HUDEP-2 (cell line): Measurements from ENCODE around the gene LEPR.
"Not testable (repeated sequence)": the region's sequence is repeated elsewhere in the genome, so short reads cannot be mapped to it uniquely, and the experiment has no call there.

ENCODE experiments used
- DNase-seq, 76 experiments: peaks; one replicate each; lab custom pipeline; 2025; ENCODE audit not compliant: unreplicated experiment in 76 of 76; lab: John Stamatoyannopoulos, UW

LEPR gene

DNA sequence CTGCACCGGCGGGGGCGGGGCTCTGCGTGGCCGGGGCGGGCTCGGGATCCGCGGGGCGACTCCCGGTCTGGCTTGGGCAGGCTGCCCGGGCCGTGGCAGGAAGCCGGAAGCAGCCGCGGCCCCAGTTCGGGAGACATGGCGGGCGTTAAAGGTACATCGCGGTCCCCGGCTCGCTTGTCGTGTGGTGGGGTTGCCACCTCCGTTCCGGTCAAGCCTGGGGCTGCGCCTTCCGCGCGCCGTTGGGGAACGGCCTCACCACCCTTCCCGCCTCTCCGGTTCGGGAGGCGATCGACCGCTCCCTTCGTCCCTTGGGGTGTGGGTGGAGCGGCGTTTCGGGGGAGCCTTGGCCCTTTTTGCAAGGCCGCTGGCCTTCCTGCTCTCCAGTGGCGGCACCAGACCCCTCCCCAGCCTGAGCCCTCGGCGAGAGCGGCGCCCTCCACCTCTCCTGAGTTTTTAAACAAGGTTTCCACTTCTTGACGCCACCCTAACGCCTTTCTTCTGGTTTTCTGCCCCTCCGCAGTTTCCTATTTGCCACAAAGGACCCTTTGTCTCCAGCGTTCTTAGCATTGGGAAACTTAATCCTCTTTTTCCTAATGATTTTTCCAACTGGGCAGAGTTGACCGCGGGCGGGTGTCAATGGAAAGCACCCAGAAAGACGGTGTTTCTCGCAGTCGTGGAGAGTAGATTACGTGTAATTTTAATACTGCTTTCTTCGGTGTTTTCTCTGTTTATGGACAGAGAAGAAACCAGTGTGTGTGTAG, at the start of gene LEPR, which contains the start of gene LEPROT:
TSS of gene LEPR (plus strand) at position 79 of the 761 bp plus-strand sequence. CDS start 144,898 bp downstream, outside the sequence.
TSS of gene LEPROT (plus strand) at position 79 of the 761 bp plus-strand sequence. CDS start at position 136, 57 bp downstream.
- DNase-seq: peak in 15 of 76 experiments; percentile 19 to 98 (median 78)

- DNase-seq: no peak
Measured at GRCh38 chr1:65371544-65371943, 48.9 kb upstream of the LEPR start.

DNA sequence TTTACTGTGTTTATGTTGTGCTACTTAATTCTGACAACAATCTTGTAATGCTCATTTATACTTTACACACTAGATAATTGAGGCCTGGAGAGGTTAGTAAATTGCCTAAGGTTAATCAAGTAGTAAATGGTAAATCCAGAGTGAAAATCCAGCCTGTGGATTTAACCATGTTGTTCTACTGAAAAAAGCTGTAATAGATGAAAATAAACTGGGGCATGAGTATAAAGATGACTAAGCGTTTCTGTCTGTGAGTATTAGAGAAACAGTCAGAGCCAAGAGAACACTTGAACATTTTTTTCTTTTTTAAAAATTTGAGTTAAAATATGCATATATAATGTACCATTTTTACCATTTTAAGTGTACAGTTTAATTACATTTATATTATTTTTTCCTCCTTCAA, 47.9 kb upstream of the LEPR start:
- DNase-seq: peak in 1 of 76 experiments; percentile 9

DNA sequence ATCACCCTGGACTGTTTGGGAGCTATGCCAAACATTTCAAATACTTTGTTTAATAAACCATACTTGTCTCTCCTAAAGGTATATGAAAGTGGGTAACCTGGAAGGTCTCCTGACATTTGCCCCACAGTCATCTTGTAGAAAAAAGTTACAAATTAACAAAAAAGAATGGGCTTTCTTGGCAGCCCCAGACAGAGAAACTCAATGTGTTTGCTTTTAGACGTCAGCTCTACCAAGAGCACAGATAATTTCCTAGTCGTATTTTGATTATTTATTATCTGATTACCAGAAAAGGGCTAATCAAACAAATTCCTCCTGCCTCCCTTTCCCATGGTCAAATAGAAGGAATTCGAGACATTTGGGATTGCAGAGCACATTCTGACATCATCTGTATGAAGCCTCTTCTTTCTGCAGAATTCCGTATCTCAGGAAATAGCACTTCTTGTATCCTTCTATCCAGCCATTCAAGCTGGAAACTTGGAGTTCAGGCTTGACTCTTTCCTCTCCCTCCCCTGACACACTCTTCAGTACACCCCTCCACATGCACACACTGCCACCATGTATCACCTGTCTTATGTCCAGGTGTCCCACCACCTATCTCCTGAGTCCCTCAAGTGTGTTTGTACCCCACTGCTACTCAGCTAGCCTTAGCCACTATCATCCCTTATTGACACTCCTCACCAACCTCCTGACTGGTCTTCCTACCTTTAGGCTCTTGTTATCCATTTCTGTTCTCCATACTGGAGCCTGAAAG, 42.8 kb upstream of the LEPR start:
- peak in 3 of 76 experiments; percentile 4 to 17 (median 11) for DNase-seq

DNA sequence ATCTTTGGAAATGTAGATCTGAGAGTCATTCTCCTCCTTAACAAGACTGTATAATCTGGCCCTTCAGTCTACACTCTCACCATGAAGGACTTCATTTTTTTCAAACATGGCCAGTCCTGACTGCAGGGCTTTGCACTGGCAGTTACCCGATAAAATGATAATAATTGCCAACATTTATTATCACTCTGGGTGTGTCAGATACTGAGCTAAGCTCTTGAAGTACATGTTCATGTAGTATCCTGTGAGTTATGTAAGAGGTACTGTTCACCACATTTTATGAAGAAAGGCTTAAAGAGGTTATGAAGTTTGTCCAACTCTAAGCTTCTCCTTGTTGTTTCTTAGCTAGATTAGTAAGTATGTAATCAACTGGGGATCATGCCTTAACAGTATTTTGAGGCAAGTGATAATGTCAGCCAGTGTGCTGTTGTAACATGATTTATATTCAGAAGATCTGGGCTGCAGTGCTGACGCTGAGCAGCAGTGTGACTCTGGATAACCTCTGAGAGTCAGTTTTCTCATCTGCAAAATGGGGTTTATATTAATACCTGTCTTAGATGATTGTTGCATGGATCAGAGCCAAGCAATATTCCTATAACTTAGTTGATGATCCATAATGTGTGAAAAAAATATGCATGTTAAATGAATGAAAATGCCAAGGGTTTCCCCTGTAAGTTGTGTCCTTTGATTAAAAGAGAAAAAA, 42.1 kb upstream of the LEPR start:
- DNase-seq: peak in 36 of 76 experiments; percentile 3 to 78 (median 34)

- not testable (repeated sequence) for DNase-seq
Measured at GRCh38 chr1:65384426-65384825, 36.0 kb upstream of the LEPR start.

DNA sequence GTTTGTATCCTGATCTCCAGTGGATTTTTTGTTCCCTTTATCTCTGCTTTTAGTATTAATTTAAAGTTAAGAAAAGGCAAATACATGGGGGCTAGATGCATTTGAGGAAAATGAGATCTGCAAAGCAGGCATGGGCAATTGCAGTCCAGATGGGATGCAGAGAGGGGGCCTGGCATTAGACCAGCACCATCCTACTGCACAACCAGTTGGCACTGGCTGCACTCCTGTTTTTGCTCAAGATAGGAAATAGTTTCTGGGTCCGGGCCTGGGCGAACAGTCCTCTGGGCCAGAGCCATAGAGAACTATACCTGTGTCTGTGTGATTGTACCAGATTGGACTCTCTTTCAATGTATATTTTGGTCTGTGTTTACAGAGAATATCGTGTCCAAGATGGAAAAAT, 34.0 kb upstream of the LEPR start:
- no peak for DNase-seq

GRCh38 chr1:65387821-65388220, 32.6 kb upstream of the LEPR start:
- DNase-seq: no peak

GRCh38 chr1:65388908-65389695, 31.4 kb upstream of the LEPR start:
- DNase-seq: no peak

DNA sequence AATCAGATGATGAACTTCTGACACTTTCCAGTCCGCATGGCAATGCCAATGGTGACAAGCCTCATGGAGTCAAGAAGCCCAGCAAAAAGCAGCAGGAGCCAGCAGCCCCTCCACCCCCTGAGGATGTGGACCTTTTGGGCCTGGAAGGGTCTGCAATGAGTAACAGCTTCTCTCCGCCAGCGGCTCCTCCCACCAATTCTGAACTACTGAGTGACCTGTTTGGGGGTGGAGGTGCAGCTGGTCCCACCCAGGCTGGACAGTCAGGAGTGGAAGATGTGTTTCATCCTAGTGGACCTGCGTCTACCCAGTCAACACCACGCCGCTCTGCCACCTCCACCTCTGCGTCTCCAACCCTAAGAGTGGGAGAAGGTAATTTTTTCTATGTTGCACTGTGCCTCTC, 28.0 kb upstream of the LEPR start:
- no peak for DNase-seq

GRCh38 chr1:65393347-65393746, 27.1 kb upstream of the LEPR start:
- DNase-seq: no peak

DNA sequence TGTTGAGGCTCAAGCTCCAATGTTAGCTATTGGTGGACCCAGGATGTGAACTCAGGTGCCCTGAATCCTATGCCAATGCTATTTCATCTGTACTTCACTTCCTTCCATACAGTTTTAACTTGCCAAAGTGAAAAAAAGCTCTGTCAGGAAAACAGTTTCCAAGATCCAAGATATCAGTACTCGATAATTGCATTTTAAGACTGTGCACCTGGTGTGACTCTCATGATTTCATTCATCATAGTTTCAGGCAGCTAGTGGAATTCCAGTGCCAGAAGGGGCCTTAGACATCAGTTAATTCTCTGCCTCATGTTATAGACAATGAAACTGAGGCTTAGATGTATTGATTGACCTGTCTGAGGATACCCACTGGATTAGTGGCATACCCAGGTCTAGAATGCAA, 26.5 kb upstream of the LEPR start:
- DNase-seq: no peak

GRCh38 chr1:65395887-65396612, 24.4 kb upstream of the LEPR start:
- no peak for DNase-seq

GRCh38 chr1:65398083-65398482, 22.4 kb upstream of the LEPR start:
- DNase-seq: no peak

GRCh38 chr1:65399003-65399402, 21.5 kb upstream of the LEPR start:
- DNase-seq: no peak

DNA sequence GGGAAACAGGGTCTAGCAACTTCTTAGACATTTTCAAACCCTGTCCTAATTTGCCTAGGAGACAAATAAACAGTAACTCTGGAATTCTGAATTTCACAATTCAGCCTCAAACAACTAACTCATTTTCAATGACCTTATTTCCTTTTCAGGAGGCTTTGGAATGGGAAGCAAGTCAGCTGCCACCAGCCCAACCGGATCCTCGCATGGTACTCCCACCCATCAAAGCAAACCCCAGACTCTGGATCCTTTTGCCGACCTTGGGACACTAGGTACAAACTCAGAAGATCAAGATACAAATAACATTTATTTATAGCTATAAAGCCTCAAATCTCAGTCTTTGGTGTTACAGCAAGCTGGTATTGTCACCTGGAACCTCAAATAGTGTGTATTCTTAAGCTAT, 18.9 kb upstream of the LEPR start:
- DNase-seq: no peak

DNA sequence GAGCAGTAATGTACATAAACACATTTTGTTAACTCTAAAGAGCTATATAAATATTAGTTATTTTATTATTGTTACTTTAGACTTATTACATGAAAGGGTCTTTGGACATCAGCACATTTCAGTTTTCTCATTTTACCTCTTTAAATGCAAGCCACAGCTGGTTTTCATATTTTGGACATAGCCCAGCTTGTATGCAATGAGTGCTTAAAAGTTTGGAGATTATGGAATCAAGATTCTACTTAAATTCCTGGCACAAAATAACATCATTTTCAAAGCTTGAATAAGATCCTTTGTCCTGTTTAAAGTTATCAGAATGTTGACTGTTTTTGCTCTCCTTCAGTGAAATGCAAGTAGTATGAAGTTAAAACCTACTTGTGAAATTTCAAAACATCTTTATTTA, 15.5 kb upstream of the LEPR start:
- DNase-seq: no peak

- DNase-seq: no peak
Measured at GRCh38 chr1:65407877-65408276, 12.6 kb upstream of the LEPR start.

- DNase-seq: no peak
Measured at GRCh38 chr1:65409314-65409713, 11.2 kb upstream of the LEPR start.

DNA sequence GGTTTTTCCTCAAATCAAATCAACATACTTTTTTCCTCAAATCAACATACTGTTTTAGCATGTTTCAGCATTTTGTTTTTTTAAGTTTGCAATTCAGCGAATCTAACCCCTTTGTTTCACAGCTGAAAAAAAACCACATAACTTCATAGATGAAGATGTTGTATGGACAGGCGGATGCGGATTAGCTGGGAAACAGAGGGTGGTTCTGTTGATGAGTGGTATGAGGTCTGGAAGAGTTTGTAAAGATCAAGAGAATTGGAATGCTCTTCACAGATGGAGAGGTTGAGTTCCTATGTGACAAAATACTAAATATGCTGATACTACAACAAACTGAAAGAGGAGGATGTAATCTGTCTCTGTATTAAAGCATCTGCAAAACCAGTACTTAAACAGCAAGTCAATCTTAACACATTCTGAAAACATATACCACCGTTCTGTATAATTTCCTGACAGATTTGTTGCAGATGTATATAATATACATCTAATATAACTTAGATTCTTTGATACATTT, 10.6 kb upstream of the LEPR start:
- DNase-seq: no peak
